ENCODE results near the gene SCN8A.

GRCh38 chr12:51694146-51694545, 103.1 kb downstream of the SCN8A start:
- TF ChIP-seq, protein P1, sequence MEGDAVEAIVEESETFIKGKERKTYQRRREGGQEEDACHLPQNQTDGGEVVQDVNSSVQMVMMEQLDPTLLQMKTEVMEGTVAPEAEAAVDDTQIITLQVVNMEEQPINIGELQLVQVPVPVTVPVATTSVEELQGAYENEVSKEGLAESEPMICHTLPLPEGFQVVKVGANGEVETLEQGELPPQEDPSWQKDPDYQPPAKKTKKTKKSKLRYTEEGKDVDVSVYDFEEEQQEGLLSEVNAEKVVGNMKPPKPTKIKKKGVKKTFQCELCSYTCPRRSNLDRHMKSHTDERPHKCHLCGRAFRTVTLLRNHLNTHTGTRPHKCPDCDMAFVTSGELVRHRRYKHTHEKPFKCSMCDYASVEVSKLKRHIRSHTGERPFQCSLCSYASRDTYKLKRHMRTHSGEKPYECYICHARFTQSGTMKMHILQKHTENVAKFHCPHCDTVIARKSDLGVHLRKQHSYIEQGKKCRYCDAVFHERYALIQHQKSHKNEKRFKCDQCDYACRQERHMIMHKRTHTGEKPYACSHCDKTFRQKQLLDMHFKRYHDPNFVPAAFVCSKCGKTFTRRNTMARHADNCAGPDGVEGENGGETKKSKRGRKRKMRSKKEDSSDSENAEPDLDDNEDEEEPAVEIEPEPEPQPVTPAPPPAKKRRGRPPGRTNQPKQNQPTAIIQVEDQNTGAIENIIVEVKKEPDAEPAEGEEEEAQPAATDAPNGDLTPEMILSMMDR (IDR thresholded peaks at IDR 0.05) = no peak
- no peak for TF ChIP-seq POLR2A (IDR thresholded peaks at IDR 0.05)
- no peak for TF ChIP-seq EP300 (IDR thresholded peaks at IDR 0.05)

All from ovary (tissue), 3 donors.